ENCODE results near the gene MAML3.
A peak's percentile ranks its signal among the peaks of the same experiment; 100 is the strongest.

Gene MAML3

GRCh38 chr4:139808808-139809756, 344.9 kb downstream of the MAML3 start:
- no peak overlapping the region for H3K27ac ChIP-seq
- no peak for DNase-seq (ENCODE audit: low read depth, low spot score)

DNA sequence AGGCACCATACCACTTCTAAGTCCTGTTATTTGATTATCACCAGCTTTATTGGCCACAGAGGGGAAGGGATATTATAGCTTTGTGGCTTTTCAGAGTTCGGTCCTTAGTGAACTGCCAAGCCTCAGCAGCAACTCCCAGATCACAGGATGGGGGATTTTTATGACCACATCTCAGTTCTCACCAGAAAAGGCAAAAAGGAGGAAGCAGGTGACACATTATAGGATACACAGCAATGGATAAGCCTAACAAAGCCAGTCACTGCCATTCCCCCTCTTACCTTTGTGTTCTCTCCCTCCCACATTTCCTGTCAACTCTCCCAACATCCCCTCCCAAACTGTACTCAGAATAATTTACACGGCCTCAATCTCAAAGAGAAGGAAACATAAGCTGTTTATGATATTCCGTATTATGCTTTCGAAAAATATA, 345.6 kb downstream of the MAML3 start:
- DNase-seq (ENCODE audit: low read depth, low spot score): no peak
- no peak overlapping the region for H3K27ac ChIP-seq

GRCh38 chr4:139807483-139807882, 346.5 kb downstream of the MAML3 start:
- no peak for DNase-seq (ENCODE audit: low read depth, low spot score)
- H3K27ac ChIP-seq: no peak overlapping the region

DNA sequence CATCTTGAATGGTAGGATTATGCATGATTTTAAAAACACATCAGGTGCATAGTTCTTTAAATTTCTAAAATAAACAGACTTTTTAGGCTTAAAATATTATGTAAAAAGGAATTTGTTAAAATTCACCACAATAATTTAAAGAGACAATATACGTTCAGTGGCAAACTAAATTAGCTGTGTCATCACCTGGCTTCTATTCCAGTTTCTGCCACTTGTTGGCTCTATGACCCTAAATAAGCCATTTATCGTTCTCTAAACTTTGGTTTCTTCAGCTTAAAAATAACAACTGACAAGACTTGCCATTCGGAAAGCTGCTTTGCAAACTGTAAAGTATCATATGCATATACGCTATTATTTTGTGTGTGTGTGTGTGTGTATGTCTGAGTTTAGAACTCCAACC, 347.1 kb downstream of the MAML3 start:
- no peak overlapping the region for H3K27ac ChIP-seq
- DNase-seq (ENCODE audit: low read depth, low spot score): no peak

DNA sequence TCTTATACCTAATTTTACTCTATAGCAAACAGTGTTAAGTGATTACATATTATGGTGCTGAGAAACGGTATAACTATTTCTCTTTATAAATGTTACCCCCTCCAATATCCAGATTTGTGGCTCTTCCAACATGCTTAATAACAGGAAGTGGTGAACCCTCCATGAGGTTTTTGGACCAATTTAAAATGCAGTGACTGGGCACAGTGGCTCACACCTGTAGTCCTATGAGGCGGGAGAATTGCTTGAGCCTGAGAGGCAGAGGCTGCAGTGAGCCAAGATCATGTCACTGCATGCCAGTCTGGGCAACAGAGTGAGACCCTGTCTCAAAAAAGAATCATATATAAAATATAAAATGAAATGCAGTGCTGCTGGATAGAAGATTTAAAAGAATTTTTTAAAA, 351.1 kb downstream of the MAML3 start:
- DNase-seq (ENCODE audit: low read depth, low spot score): no peak

DNA sequence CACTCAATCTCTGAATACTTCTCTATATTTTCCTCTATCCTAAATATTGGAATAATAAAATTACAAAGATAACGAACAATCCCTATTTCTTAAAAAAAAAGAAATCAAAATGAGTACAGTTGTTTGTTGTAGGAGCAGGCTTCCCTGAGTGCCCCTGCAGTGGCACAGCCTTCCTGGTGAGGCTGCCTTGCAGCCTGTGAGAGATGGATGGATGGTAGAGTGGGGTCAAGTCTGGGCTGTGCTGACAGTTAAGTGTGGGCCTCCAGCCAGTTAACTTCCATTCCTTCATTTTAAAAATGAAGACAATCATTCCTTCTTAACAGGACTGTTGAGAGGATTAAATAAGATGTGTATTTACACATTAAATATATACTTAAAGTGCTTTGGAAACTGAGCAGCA, 351.5 kb downstream of the MAML3 start:
- no peak for DNase-seq (ENCODE audit: low read depth, low spot score)

More for the DNA sequence above, 351.1 kb downstream of the MAML3 start:
- H3K27ac ChIP-seq: no peak overlapping the region

GRCh38 chr4:139801895-139802294, 352.1 kb downstream of the MAML3 start:
- DNase-seq (ENCODE audit: low read depth, low spot score): no peak
- H3K27ac ChIP-seq: no peak overlapping the region

More for the DNA sequence above, 351.5 kb downstream of the MAML3 start:
- no peak overlapping the region for H3K27ac ChIP-seq

GRCh38 chr4:139800082-139800481, 353.9 kb downstream of the MAML3 start:
- H3K27ac ChIP-seq: no peak overlapping the region
- no peak for DNase-seq (ENCODE audit: low read depth, low spot score)

GRCh38 chr4:139799615-139800014, 354.4 kb downstream of the MAML3 start:
- H3K27ac ChIP-seq: no peak overlapping the region
- no peak for DNase-seq (ENCODE audit: low read depth, low spot score)

- H3K27ac ChIP-seq: no peak overlapping the region
- DNase-seq (ENCODE audit: low read depth, low spot score): peak; percentile 18
Observed at GRCh38 chr4:139798456-139798855, 355.5 kb downstream of the MAML3 start.

DNA sequence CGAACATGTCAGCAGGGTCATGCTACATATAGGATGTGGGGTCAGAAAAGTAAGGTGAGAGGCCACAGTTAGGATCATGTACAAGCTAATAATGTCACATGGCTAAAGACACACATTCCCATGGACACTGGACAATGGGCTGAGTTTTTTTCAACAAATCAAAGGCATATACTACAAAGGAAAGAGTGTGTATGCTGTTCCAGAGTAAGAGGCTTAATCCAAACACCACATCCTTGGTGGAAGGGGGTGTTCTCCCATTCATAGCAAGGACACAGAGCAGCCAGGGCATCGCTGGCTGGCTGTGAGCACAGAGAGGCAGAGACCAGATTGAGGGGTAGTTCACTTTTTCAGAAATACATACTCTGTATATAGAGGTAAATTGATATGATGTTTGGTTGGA, 356.7 kb downstream of the MAML3 start:
- no peak for DNase-seq (ENCODE audit: low read depth, low spot score)
- no peak overlapping the region for H3K27ac ChIP-seq

- DNase-seq (ENCODE audit: low read depth, low spot score): no peak
- no peak overlapping the region for H3K27ac ChIP-seq
Observed at GRCh38 chr4:139795527-139796314, 358.3 kb downstream of the MAML3 start.

GRCh38 chr4:139794158-139794954, 359.6 kb downstream of the MAML3 start:
- H3K27ac ChIP-seq: no peak overlapping the region
- DNase-seq (ENCODE audit: low read depth, low spot score): no peak

DNA sequence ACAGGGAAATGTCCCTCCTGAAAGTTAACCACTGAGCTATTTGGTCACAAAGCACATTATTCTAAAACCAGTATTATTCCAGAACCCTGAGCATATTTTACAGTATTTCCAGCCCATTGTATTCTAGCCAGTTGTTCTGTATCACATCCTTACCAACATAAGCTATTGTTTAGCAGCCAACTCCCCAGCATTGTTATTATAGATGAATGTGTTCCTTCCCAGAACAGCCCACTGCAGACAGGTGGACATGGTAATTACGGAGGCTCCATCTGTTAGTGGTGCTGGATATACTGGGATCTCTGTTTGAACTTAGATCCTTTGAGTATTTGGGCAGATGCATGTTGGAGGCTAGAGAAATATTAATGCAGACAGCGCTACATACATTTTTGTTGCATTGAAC, 362.3 kb downstream of the MAML3 start:
- H3K27ac ChIP-seq: no peak overlapping the region
- DNase-seq (ENCODE audit: low read depth, low spot score): no peak

DNA sequence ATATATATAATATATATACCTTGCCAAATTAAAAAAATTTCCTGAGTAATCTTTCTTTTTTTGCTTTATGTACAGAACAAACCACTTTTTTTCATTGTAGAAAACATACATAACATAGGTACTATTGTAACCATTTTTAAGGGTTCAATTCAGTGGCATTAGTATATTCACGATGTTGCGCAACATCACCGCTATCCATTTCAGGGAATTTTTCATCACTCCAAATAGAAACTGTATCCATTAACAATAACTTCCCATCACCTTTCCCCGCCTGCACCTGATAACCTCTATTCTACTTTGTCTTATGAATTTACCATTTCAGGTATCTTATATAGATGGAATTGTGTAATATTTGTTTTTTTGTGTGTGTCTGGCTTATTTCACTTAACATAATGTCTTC, 363.7 kb downstream of the MAML3 start:
- H3K27ac ChIP-seq: no peak overlapping the region
- no peak for DNase-seq (ENCODE audit: low read depth, low spot score)

GRCh38 chr4:139789096-139789654, 364.8 kb downstream of the MAML3 start:
- no peak overlapping the region for H3K27ac ChIP-seq
- DNase-seq (ENCODE audit: low read depth, low spot score): no peak

- no peak overlapping the region for H3K27ac ChIP-seq
- no peak for DNase-seq (ENCODE audit: low read depth, low spot score)
Observed at GRCh38 chr4:139786494-139787354, 367.3 kb downstream of the MAML3 start.

GRCh38 chr4:139785356-139785755, 368.6 kb downstream of the MAML3 start:
- no peak overlapping the region for H3K27ac ChIP-seq

More at GRCh38 chr4:139785356-139785755, 368.6 kb downstream of the MAML3 start:
- DNase-seq (ENCODE audit: low read depth, low spot score): no peak
